ENCODE results near the gene TDO2.
"Not testable (repeated sequence)": the region's sequence is repeated elsewhere in the genome, so short reads cannot be mapped to it uniquely, and the experiment has no call there.

The TDO2 gene

GRCh38 chr4:155903453-155903852 lies at the start of gene TDO2:
TSS of gene TDO2 (plus strand) at chr4:155903696. CDS start at chr4:155903759, 63 bp downstream.
- no peak for DNase-seq (ENCODE audit: low read depth in 2 of 2)

GRCh38 chr4:155854582-155855226 lies 48.8 kb upstream of the TDO2 start:
- no peak for DNase-seq (ENCODE audit: low read depth in 2 of 2)

- no peak for DNase-seq (ENCODE audit: low read depth in 2 of 2)
Measured at GRCh38 chr4:155855897-155856296, 47.6 kb upstream of the TDO2 start.

DNA sequence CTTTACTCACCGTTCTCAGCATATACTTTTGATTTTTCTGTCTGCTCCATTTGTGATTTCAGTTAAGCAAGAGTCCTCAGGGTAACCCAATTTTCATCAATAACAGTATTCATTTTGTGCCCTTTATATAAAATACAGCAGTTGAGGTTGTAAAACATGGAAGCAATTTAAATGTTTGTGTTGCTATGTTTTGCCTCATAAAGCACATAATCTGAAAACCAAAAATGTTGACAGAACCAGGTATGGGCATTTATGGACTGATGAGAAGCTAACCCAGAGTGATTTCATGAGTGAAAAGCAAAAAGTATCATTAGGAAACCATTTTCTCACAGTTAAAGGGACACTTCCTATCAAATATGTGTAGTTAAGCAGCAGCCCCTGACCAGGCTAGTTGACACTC lies 37.3 kb upstream of the TDO2 start, which contains the start of gene ASIC5:
ASIC5 (minus strand) TSS at position 101 of the 400 bp plus-strand sequence; CDS start at position 50, 51 bp downstream.
- no peak for DNase-seq (ENCODE audit: low read depth in 2 of 2)

GRCh38 chr4:155875878-155876277 lies 27.6 kb upstream of the TDO2 start:
- DNase-seq (ENCODE audit: low read depth in 2 of 2): no peak

- no peak for DNase-seq (ENCODE audit: low read depth in 2 of 2)
Measured at GRCh38 chr4:155877971-155878370, 25.5 kb upstream of the TDO2 start.

GRCh38 chr4:155878611-155879010 lies 24.9 kb upstream of the TDO2 start:
- no peak for DNase-seq (ENCODE audit: low read depth in 2 of 2)

DNA sequence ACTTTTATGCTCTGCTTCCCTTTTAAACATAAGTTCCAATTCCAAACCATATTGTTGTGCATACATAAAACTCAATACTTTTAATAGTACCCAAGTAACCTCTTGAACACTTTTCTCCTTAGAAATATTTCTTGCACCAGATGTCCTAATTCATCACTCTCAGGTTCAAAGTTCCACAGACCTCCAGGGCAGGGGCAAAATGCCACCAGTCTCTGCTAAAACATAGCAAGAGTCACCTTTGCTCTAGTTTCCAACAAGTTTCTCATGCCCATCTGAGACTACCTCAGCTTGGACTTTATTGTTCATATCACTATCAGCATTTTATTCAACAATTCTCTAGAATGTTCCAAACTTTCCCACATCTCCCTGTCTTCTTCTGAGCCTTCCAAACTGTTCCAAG lies 23.7 kb upstream of the TDO2 start:
- DNase-seq (ENCODE audit: low read depth in 2 of 2): no peak

DNA sequence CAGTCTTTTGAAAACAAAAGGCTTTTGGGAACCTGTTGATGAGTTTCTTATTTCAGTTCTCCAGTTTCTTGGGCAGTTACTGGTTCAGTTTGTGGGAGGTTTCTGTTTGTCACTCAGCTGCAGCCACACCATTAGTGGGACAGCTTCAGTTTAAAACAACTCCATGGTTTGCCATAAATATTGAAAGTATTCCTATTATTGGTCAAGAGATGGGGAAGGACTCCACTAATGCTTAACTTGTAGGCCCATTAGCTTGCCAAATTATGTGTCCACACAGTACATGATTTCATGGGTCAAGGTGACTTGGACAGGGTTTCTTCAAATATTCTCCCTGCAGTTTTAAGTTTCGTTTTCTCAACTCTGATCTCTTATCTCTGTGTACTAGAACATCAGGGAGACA lies 21.9 kb upstream of the TDO2 start:
- no peak for DNase-seq (ENCODE audit: low read depth in 2 of 2)

GRCh38 chr4:155883895-155884294 lies 19.6 kb upstream of the TDO2 start:
- no peak for DNase-seq (ENCODE audit: low read depth in 2 of 2)

- no peak for DNase-seq (ENCODE audit: low read depth in 2 of 2)
Measured at GRCh38 chr4:155885666-155886065, 17.8 kb upstream of the TDO2 start.

DNA sequence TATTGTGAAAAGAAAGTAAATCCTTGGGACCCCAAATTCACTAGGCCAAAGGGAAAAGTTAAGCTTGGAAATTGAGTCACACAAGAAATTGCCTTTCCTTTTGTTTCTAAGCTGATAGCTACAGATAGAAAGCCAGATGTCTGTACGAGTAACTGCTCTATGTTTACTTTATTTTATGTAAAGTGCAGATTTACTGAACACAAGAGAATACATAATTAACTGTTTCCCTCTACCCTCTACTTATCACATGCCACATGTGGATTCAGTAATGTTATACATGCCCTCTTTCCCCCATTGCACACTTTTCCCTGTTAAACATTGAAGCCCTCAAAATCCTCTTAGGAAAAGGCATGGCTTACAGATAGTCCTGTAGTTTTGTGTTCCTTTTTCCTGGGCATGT lies 16.5 kb upstream of the TDO2 start:
- no peak for DNase-seq (ENCODE audit: low read depth in 2 of 2)

- no peak for DNase-seq (ENCODE audit: low read depth in 2 of 2)
Measured at GRCh38 chr4:155887847-155888570, 15.5 kb upstream of the TDO2 start.

- DNase-seq (ENCODE audit: low read depth in 2 of 2): no peak
Measured at GRCh38 chr4:155889031-155889793, 14.3 kb upstream of the TDO2 start.

GRCh38 chr4:155889946-155890345 lies 13.6 kb upstream of the TDO2 start:
- no peak for DNase-seq (ENCODE audit: low read depth in 2 of 2)

DNA sequence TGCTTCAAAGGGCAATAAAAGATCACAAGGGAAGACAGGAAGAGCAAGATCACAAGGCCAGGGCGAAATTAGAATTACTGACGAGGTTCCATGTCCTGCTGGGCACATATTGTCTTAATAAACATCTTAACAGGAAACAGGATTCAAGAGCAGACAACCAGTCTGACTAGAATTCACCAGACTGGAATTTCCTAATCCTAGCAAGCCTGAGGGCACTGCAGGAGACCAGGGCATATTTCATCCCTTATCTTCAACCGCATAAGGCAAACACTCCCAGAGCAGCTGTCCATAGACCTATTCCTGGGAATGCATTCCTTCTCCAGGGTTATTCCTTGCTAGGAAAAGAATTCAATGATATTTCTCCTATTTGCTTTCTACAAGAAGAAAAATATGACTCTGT lies 12.4 kb upstream of the TDO2 start:
- no peak for DNase-seq (ENCODE audit: low read depth in 2 of 2)

- not testable (repeated sequence) for DNase-seq (ENCODE audit: low read depth in 2 of 2)
Measured at GRCh38 chr4:155898371-155898770, 5.1 kb upstream of the TDO2 start.

GRCh38 chr4:155899891-155900290 lies 3.6 kb upstream of the TDO2 start:
- no peak for DNase-seq (ENCODE audit: low read depth in 2 of 2)

- no peak for DNase-seq (ENCODE audit: low read depth in 2 of 2)
Measured at GRCh38 chr4:155900381-155900780, 3.1 kb upstream of the TDO2 start.

DNA sequence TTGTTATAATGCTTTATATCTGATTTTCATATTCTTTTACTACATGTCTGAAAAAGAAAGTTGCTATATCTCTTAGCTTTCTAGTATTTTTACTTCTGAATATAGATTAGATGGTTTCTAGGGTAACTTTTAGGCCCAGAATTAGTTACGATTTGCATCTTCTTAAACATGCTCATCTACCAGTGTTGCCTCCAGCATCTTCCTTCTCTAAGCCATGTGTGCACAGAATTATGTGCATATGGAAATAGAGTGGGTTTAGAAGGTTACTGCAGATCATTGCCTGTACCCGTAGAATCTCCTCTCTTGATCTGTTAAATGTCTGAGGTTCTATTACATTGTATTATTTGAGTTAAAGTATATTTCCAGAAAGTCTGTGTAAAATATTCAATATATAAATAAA lies 2.5 kb upstream of the TDO2 start:
- DNase-seq (ENCODE audit: low read depth in 2 of 2): no peak

GRCh38 chr4:155904331-155904730 lies 835 bp downstream of the TDO2 start:
- no peak for DNase-seq (ENCODE audit: low read depth in 2 of 2)

DNA sequence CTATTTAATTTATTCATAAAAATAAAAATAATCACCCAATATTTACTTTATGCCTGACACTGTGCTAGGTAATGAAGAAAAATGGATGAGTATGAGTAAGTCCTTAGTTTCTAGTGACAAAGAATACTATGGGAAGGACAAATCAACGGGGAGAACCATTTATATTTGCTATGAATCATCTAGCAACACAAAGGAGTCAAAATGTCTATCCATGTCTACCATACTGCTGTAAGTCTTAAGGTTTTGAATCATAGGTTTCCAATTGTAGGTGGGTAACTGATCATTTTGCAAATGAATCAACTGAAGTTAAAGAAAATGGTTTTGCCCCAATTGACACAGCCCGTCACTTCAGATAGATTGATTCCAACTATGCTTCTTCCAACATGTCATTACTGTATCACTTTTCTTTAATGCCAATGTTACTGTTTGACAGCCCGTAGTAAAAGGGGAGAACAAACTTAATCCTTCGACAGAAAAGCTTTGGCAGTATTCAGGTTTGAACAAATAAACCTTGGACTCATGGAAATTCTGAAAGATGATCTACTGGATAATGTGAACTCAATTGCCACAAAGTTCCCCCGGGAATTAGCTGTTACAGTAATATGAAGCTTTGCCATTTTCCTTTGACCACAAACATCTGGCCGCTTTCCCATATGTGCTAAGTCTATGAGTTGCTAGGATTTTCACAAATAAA lies 3.2 kb downstream of the TDO2 start:
- DNase-seq (ENCODE audit: low read depth in 2 of 2): no peak
